Measurements from ENCODE around the gene TOR2A.
A peak's percentile ranks its signal among the peaks of the same experiment; 100 is the strongest.

The TOR2A gene

GRCh38 chr9:127724012-127724411 lies 11.1 kb downstream of the TOR2A start:
- no CpG with 5 or more reads among the region's 23 CpGs for WGBS, 2 donors (ENCODE audit: extremely low coverage in 2 of 2, insufficient read length in 2 of 2, insufficient replicate concordance in 1 of 2)
- H3K36me3 ChIP-seq (replicated peaks in 1 of 2; ENCODE audit: control insufficient read depth in 2 of 2, insufficient read depth in 2 of 2, low read length in 2 of 2) = no peaks in the 10 kb centered on the region

DNA sequence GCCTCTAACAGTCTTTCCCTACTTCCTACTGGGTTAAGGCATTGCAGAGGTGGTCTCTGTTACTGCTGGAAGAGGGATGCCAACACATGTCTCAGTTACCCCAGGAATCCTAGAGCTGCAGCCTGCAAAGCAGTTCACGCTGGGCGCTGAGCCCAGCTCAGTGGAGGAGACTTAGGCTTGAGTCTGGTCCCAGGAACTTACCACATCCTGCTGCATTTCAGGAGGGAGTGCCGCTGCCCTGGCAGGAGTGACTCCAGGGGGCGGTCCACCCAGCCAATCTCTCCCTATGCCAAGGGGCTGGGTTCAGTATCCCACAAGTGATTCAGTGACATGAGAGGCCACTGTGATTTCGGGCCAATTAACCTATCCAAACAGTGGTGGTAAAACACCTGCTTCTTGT lies 11.7 kb downstream of the TOR2A start:
- H2BK15ac ChIP-seq (ENCODE audit: low read length) = no peak overlapping the region
- H3K9me3 ChIP-seq (replicated peaks in 1 of 2; ENCODE audit: control insufficient read depth in 2 of 2, insufficient read depth in 1 of 2, low read depth in 1 of 2, low read length in 2 of 2) = no peaks in the 10 kb centered on the region
- no peak overlapping the region for H3K23ac ChIP-seq (ENCODE audit: low read depth, low read length, poor library complexity)
- H3K4me3 ChIP-seq (ENCODE audit: low read length in 2 of 2) = no peak overlapping the region
- peaks cover 0 to 21% (median 0%) of the 10 kb centered on the region in 3 experiments for H3K27me3 ChIP-seq (ENCODE audit: control insufficient read depth in 3 of 3, insufficient read depth in 3 of 3, low read depth in 1 of 3, low read length in 3 of 3)
- no peak overlapping the region for H2AFZ ChIP-seq (ENCODE audit: low read length)
- H3K9ac ChIP-seq (ENCODE audit: low read depth, low read length, poor library complexity) = no peak overlapping the region
- H3K4me1 ChIP-seq (ENCODE audit: control insufficient read depth in 2 of 2, insufficient read depth in 1 of 2, low read depth in 1 of 2, low read length in 2 of 2) = peaks cover 0 to 4% of the 10 kb centered on the region in 2 donors
- H4K8ac ChIP-seq (ENCODE audit: low read depth, low read length) = no peak overlapping the region
- no peak overlapping the region for H2BK120ac ChIP-seq (ENCODE audit: low read depth, low read length)
- no peak overlapping the region for H3K14ac ChIP-seq (ENCODE audit: low read length)
- DNase-seq (ENCODE audit: low spot score) = no peak
- H3K18ac ChIP-seq (ENCODE audit: low read length) = no peak overlapping the region
- peak overlapping the region; percentile 79 for H2AK5ac ChIP-seq (ENCODE audit: low read depth, low read length)
- no peaks in the 10 kb centered on the region for H3K79me1 ChIP-seq (ENCODE audit: low read depth, low read length)
- no CpG with 5 or more reads among the region's 5 CpGs for WGBS, 2 donors (ENCODE audit: extremely low coverage in 2 of 2, insufficient read length in 2 of 2, insufficient replicate concordance in 1 of 2)
- H3K27ac ChIP-seq (replicated peaks; ENCODE audit: low read length) = no peak overlapping the region
- H4K91ac ChIP-seq (ENCODE audit: low read depth, low read length, poor library complexity) = no peak overlapping the region
- no peak overlapping the region for H3K4ac ChIP-seq (ENCODE audit: low read length)
- no peak overlapping the region for H2BK12ac ChIP-seq (ENCODE audit: low read length)
- H3K4me2 ChIP-seq (ENCODE audit: insufficient read depth, low read length, poor library complexity, severe bottlenecking) = no peak overlapping the region
- H2BK5ac ChIP-seq (ENCODE audit: low read length) = no peak overlapping the region
- no peaks in the 10 kb centered on the region for H3K36me3 ChIP-seq (replicated peaks in 1 of 2; ENCODE audit: control insufficient read depth in 2 of 2, insufficient read depth in 2 of 2, low read length in 2 of 2)

More at GRCh38 chr9:127724012-127724411, 11.1 kb downstream of the TOR2A start:
- Histone ChIP-seq H2BK5ac (ENCODE audit: low read length) (no peak overlapping the region), H3K23ac (ENCODE audit: low read depth, low read length, poor library complexity) (peak overlapping the region; percentile 4), H3K18ac (ENCODE audit: low read length) (peak overlapping the region; percentile 79), H2BK120ac (ENCODE audit: low read depth, low read length) (no peak overlapping the region), H4K91ac (ENCODE audit: low read depth, low read length, poor library complexity) (no peak overlapping the region), H4K8ac (ENCODE audit: low read depth, low read length) (peak overlapping the region; percentile 89), H3K79me1 (ENCODE audit: low read depth, low read length) (no peaks in the 10 kb centered on the region), H2BK12ac (ENCODE audit: low read length) (no peak overlapping the region), H3K9me3 (replicated peaks in 1 of 2; ENCODE audit: control insufficient read depth in 2 of 2, insufficient read depth in 1 of 2, low read depth in 1 of 2, low read length in 2 of 2) (no peaks in the 10 kb centered on the region), H3K4me1 (ENCODE audit: control insufficient read depth in 2 of 2, insufficient read depth in 1 of 2, low read depth in 1 of 2, low read length in 2 of 2) (peaks cover 0 to 4% of the 10 kb centered on the region in 2 donors), H3K4me3 (ENCODE audit: low read length in 2 of 2) (no peak overlapping the region), H3K4me2 (ENCODE audit: insufficient read depth, low read length, poor library complexity, severe bottlenecking) (no peak overlapping the region), H2AK5ac (ENCODE audit: low read depth, low read length) (peak overlapping the region; percentile 16), H2BK15ac (ENCODE audit: low read length) (no peak overlapping the region), H3K9ac (ENCODE audit: low read depth, low read length, poor library complexity) (no peak overlapping the region), H3K27ac (replicated peaks; ENCODE audit: low read length) (no peak overlapping the region), H3K27me3 (ENCODE audit: control insufficient read depth in 3 of 3, insufficient read depth in 3 of 3, low read depth in 1 of 3, low read length in 3 of 3) (peaks cover 0 to 21% (median 0%) of the 10 kb centered on the region in 3 experiments), H2AFZ (ENCODE audit: low read length) (peak overlapping the region; percentile 37), H3K14ac (ENCODE audit: low read length) (no peak overlapping the region), H3K4ac (ENCODE audit: low read length) (no peak overlapping the region)
- DNase-seq (ENCODE audit: low spot score) = no peak

GRCh38 chr9:127723013-127723412 lies 12.1 kb downstream of the TOR2A start:
- no peaks in the 10 kb centered on the region for H3K9me3 ChIP-seq (replicated peaks in 1 of 2; ENCODE audit: control insufficient read depth in 2 of 2, insufficient read depth in 1 of 2, low read depth in 1 of 2, low read length in 2 of 2)
- peaks cover 0 to 21% (median 0%) of the 10 kb centered on the region in 3 experiments for H3K27me3 ChIP-seq (ENCODE audit: control insufficient read depth in 3 of 3, insufficient read depth in 3 of 3, low read depth in 1 of 3, low read length in 3 of 3)
- peaks cover 0 to 4% of the 10 kb centered on the region in 2 donors for H3K4me1 ChIP-seq (ENCODE audit: control insufficient read depth in 2 of 2, insufficient read depth in 1 of 2, low read depth in 1 of 2, low read length in 2 of 2)
- H3K79me1 ChIP-seq (ENCODE audit: low read depth, low read length) = no peaks in the 10 kb centered on the region
- H3K18ac ChIP-seq (ENCODE audit: low read length) = peak overlapping the region; percentile 38
- H2AFZ ChIP-seq (ENCODE audit: low read length) = no peak overlapping the region
- no peak overlapping the region for H3K14ac ChIP-seq (ENCODE audit: low read length)
- no peak overlapping the region for H2BK120ac ChIP-seq (ENCODE audit: low read depth, low read length)
- no peak overlapping the region for H3K9ac ChIP-seq (ENCODE audit: low read depth, low read length, poor library complexity)
- peak overlapping the region; percentile 71 for H2BK15ac ChIP-seq (ENCODE audit: low read length)
- no peak overlapping the region for H3K27ac ChIP-seq (replicated peaks; ENCODE audit: low read length)
- no peak overlapping the region for H2BK12ac ChIP-seq (ENCODE audit: low read length)
- peak overlapping the region; percentile 79 for H2AK5ac ChIP-seq (ENCODE audit: low read depth, low read length)
- H4K8ac ChIP-seq (ENCODE audit: low read depth, low read length) = no peak overlapping the region
- no CpG with 5 or more reads among the region's 13 CpGs for WGBS, 2 donors (ENCODE audit: extremely low coverage in 2 of 2, insufficient read length in 2 of 2, insufficient replicate concordance in 1 of 2)
- H3K4me2 ChIP-seq (ENCODE audit: insufficient read depth, low read length, poor library complexity, severe bottlenecking) = no peak overlapping the region
- peak overlapping the region in 1 of 2 donors; percentile 44 for H3K4me3 ChIP-seq (ENCODE audit: low read length in 2 of 2)
- no peaks in the 10 kb centered on the region for H3K36me3 ChIP-seq (replicated peaks in 1 of 2; ENCODE audit: control insufficient read depth in 2 of 2, insufficient read depth in 2 of 2, low read length in 2 of 2)
- peak overlapping the region; percentile 60 for H3K23ac ChIP-seq (ENCODE audit: low read depth, low read length, poor library complexity)
- H4K91ac ChIP-seq (ENCODE audit: low read depth, low read length, poor library complexity) = no peak overlapping the region
- H3K4ac ChIP-seq (ENCODE audit: low read length) = no peak overlapping the region
- H2BK5ac ChIP-seq (ENCODE audit: low read length) = no peak overlapping the region
- no peak for DNase-seq (ENCODE audit: low spot score)

DNA sequence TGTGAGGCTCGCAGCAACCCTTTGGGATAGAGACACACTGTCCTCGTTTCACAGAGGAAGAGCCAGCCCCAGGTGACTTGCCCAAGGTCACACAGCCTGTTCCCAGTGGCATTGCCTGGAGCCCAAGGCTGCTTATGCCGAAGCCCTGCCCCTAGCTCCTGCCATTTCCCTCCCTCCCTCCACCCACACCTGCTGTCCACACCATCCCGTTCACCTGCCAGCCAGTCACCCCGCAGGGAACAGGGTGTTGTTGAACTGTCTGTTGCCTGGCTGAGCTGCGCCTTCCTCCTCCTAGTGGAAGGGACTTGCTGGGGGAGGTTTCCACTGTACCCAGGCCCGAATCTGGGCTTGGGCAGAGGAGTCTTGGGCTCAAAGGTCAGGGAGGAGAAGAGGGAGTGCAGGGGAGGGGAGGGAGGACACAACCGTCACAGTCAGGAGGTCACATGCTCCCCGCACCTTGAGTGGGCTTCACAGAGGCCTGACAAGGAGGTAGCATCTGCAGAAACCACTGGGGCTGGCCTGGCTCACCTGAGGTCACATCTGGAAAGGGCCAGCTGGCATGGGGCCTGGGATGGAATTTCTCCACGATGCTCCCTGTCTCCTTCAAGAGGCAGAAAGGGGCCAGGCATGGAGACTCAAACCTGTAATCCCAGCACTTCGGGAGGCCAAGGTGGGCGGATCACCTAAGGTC lies 12.9 kb downstream of the TOR2A start:
- Histone ChIP-seq H3K18ac (ENCODE audit: low read length) (peak overlapping the region; percentile 7), H3K14ac (ENCODE audit: low read length) (peak overlapping the region; percentile 47), H4K91ac (ENCODE audit: low read depth, low read length, poor library complexity) (no peak overlapping the region), H3K4me3 (ENCODE audit: low read length in 2 of 2) (peak overlapping the region in 1 of 2 donors; percentile 25), H2AFZ (ENCODE audit: low read length) (no peak overlapping the region), H3K36me3 (replicated peaks in 1 of 2; ENCODE audit: control insufficient read depth in 2 of 2, insufficient read depth in 2 of 2, low read length in 2 of 2) (no peaks in the 10 kb centered on the region), H3K9ac (ENCODE audit: low read depth, low read length, poor library complexity) (no peak overlapping the region), H2BK120ac (ENCODE audit: low read depth, low read length) (no peak overlapping the region), H3K9me3 (replicated peaks in 1 of 2; ENCODE audit: control insufficient read depth in 2 of 2, insufficient read depth in 1 of 2, low read depth in 1 of 2, low read length in 2 of 2) (no peaks in the 10 kb centered on the region), H3K4me1 (ENCODE audit: control insufficient read depth in 2 of 2, insufficient read depth in 1 of 2, low read depth in 1 of 2, low read length in 2 of 2) (peaks cover 0 to 4% of the 10 kb centered on the region in 2 donors), H3K4me2 (ENCODE audit: insufficient read depth, low read length, poor library complexity, severe bottlenecking) (no peak overlapping the region), H3K27ac (replicated peaks; ENCODE audit: low read length) (no peak overlapping the region), H4K8ac (ENCODE audit: low read depth, low read length) (no peak overlapping the region), H3K27me3 (ENCODE audit: control insufficient read depth in 3 of 3, insufficient read depth in 3 of 3, low read depth in 1 of 3, low read length in 3 of 3) (peaks cover 0 to 21% (median 0%) of the 10 kb centered on the region in 3 experiments), H3K4ac (ENCODE audit: low read length) (no peak overlapping the region), H2BK12ac (ENCODE audit: low read length) (peak overlapping the region; percentile 16), H3K79me1 (ENCODE audit: low read depth, low read length) (no peaks in the 10 kb centered on the region), H3K23ac (ENCODE audit: low read depth, low read length, poor library complexity) (peak overlapping the region; percentile 75), H2AK5ac (ENCODE audit: low read depth, low read length) (peak overlapping the region; percentile 68), H2BK5ac (ENCODE audit: low read length) (no peak overlapping the region), H2BK15ac (ENCODE audit: low read length) (peak overlapping the region; percentile 21)
- no CpG with 5 or more reads among the region's 12 CpGs for WGBS, 2 donors (ENCODE audit: extremely low coverage in 2 of 2, insufficient read length in 2 of 2, insufficient replicate concordance in 1 of 2)
- DNase-seq (ENCODE audit: low spot score) = no peak

All from neuronal stem cell (in vitro differentiated cells).